ENCODE results near the gene RUNX3.

The RUNX3 gene

GRCh38 chr1:24963099-24963872, 33.2 kb upstream of the RUNX3 start:
- DNase-seq = peak; percentile 41 to 64

GRCh38 chr1:24961961-24962861, 32.1 kb upstream of the RUNX3 start:
- no peak for DNase-seq

DNA sequence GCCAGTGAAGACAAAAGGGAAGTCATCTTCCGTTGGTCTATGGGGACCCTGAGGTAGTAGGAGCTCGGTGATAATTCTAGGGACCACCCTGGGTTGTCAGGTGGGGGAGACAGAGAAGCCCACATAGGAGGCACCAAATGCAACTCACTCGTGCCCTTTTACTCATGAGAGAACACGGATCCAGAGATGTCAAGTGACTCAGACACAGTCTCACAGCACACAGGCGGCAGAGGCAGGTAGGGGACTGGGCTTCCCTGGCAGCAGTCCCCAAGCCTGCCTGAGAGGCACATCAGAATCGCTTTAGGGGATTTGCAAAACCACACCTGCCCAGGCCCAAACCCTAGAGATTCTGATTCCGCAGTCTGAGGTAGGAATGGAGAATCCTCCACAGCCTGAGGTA, 31.3 kb upstream of the RUNX3 start:
- no peak for DNase-seq

- DNase-seq = no peak
Measured at GRCh38 chr1:24960071-24960801, 30.2 kb upstream of the RUNX3 start.

DNA sequence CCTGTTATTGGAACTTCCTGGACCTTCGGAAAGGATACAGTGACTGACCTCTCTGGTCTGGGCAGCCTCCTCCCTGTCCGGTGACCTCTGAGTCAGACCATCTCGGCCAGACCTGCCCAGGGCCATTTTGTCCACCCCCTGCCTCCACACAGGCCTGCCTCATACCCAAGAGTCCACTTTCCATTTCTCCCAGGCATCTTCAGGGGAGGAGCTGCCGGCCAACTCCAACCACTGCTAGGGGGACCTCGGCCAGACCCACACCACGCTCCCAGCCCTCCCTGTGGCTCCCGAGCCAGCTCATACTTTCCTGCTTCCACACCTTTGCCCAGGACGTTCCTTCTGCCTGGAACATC, 29.5 kb upstream of the RUNX3 start:
- DNase-seq = no peak

DNA sequence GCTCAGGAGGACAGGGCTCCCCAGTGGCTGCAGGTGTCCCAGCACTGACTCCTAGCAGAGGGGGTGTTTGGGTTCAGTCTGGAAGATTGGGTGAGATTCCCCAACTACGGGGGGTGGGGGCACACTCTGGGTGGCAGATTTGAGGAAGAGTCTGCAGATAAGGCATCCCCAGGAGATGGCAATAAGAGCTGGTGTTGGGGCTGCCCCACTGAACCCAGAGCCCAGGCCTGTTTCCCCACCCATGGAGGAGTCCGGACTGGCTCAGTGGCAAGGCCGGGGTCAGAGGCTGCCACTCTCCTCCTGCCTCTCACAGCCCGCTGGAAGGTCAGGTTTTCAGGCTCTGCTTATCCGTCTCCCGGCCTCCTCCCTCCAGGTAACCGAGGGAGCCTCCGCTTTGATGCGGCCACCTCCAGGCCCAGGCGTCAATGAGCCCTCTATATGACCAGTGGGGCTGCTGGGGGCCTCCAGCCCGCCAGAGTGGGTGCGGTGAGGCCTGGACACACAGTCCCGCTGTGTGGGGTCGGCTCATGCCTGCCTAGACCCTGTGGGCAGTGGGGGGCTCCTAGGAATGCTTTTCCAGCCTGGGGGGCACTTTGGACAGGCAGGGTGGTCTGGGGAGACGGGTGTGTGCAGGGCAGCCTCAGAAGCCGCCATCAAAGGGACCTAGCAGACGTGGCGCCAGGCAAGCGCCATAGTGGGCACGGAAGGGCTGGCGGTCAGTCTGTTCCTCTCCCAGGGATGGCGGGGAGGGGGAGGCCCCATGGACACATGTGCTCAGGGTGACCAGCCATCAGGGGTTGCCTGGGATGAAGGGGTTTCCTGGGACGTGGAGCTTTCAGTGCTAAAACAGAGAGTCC, 28.9 kb upstream of the RUNX3 start:
- no peak for DNase-seq

DNA sequence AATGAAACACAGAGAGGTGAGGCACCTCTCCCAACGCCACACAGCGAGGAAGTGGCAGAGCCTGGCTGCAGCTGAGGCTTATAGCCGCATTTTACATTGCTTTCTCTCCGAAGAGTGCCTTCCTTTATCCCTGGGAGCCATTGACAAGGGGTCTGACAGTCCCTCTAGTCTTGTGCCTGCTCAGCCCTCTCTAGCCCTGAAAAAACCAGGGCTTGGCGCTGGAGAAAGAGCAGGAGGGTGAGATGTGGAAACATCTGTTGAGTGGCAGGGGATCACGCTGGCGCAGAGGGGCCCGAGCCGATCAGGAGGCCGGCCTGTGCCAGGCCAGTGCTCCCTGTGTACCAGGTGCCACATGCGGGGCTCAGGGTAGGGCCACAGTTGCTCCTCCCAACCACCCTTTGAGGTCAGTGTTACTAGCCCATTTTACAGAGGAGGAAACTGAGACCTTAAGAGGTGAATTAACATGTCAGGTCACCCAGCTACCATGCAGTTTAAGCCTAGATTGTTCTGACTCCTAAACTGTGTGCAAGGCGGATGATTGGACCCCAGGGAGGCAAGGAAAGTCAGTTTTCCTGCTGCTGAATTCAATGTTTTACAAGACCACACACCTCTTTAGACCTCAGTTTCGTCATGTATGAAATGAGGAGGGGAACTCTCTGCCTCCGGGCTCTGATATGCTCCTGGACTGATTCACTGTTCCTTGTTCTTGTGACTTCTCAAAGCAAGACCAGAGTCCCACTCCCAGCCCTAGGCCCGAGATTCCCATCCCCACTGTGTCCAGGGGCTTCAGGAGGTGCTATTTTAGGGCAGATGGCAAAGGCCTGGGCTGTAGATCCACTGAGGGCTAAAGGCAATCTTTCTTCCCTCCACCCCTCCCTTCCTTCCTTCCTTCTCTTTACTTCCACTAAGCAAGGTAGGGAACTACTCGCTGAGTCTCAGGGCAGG, 28.0 kb upstream of the RUNX3 start:
- DNase-seq = no peak

- no peak for DNase-seq
Measured at GRCh38 chr1:24957016-24957807, 27.1 kb upstream of the RUNX3 start.

DNA sequence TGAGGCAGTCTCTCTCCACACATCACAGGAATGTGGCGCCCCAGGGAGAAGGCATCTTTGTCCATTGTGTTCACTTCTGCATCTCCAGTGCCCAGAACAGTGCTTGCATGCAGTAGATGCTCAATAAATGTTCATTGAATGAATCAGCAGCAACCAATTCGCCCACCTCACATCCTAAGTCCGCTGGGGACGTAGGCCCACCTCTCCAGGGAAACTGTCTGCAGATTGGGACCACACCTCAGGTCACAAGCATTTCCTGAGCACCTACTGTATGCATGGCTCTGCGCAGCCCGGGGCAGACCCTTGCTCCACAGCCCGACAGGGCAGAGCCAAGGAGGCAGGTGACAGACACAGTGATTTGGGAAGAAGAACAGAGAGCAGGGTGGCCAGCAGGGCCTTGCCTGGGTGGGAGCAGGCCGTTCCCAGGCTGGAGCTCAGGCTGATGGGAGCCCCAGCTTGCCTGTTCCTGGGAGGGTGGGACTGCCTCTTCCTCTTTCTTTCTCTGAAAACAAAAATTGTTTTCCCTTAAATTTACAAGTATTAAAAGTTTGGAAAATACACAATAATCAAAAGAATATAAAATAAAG, 25.8 kb upstream of the RUNX3 start:
- no peak for DNase-seq

GRCh38 chr1:24955161-24955560, 25.1 kb upstream of the RUNX3 start:
- peak; percentile 72 to 75 for DNase-seq

- DNase-seq = no peak
Measured at GRCh38 chr1:24954631-24955030, 24.6 kb upstream of the RUNX3 start.

DNA sequence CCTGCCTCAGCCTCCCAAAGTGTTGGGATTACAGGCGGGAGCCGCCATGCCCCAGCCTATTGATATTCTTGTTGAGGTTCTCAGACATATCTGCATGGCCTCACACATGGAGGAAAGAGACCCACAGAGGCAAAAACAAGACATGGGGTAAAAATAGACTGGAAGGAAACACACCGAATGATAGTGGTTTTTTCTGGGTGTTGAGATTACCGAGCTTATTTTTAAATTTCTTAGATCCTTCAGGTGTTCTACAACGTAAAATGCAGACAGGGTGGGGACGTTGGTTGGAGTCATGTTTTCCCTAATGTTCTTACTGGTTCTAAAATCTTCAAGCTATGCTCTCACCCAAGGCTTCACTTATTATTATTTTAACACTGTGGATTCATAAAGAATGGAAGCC, 23.9 kb upstream of the RUNX3 start:
- DNase-seq = no peak

GRCh38 chr1:24952413-24952841, 22.4 kb upstream of the RUNX3 start:
- peak; percentile 55 to 74 for DNase-seq

GRCh38 chr1:24951810-24952412, 21.8 kb upstream of the RUNX3 start:
- no peak for DNase-seq

- no peak for DNase-seq
Measured at GRCh38 chr1:24951337-24951736, 21.3 kb upstream of the RUNX3 start.

DNA sequence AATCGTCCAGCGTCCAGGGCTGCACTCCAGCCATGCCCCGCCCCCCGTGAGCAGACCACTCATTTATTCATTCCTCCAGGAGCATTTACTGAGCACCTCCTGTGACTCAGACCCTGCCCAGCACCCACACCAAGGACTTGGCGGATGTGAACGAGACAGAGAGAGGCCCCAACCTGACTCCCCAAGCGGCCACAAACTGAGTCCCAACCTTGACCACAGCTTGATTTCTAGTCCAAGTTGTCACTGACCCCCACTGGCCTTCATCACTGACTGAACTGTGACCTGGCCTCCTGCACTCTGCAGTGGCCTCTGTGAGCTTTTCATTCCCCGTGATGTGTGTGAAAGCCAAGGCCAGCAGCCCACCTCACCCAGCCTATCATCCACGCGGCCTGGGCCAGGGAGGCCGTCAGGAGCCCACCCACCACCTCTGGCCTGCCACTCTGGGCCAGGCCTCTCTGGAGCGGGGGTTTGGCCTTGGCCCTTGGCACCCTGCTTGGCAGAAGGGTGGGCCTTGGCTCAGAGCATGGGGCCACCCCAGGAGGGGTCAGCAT, 19.3 kb upstream of the RUNX3 start:
- no peak for DNase-seq

DNA sequence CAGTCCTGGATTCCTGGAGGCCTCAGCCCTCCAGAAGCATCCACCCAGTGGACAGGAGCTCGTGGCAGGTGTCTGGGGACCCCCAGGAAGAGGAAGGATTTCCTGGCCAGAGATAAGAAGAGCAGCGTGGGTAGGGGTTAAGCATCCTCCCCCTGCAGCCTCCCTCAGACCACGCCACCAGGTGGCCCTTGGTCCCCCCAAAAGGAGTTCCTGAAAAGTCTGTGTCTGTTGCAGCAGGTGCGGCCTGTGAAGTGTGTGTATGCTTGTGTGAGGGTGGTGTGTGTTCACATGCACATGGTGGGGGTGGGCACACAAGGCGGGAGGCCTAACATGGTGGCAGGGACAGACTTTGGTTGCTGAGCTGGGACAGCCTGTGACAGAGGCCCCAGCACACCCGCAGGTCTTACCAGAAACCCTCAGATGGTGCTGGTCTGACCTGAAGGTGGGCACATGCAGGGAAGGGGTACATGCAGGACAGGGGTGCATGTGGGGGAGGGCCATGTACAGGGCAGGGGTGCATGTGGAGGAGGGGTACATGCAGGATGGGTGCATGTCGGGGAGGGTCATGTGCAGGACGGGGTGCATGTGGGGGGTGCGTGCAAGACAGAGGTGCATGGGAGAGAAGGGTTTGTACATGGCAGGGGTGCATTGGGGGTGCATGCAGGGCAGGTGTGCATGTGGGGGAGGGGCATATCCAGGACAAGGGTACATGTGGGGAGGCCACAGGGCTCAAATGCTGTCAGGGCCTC, 18.2 kb upstream of the RUNX3 start:
- DNase-seq = no peak

- no peak for DNase-seq
Measured at GRCh38 chr1:24946861-24947658, 17.0 kb upstream of the RUNX3 start.

Data from CD4-positive, alpha-beta T cell treated with Interferon alpha-2 for 1 hour (primary cell).